Hepatocyte (in vitro differentiated cells): ENCODE results near the gene TBCD. TPM values are rescaled to one million over a fixed set of nuclear protein-coding genes. Genes with fewer than 3 reads are reported as not detected.

ENCODE experiments used
- DNase-seq: peaks from one replicate; pipeline ENCODE4 v3.0.0-alpha.2; 2016; ENCODE audit warnings: low spot score
- H2AFZ ChIP-seq: fragments of 200-600 bp; sonication (generic); 2 replicates; pipeline ENCODE4 v1.6.0; 2016; ENCODE audit warnings: antibody characterized with exemption, mild to moderate bottlenecking
- H3K27ac ChIP-seq: fragments of 200-600 bp; sonication (generic); 2 replicates; pipeline ENCODE4 v1.5.1; 2016; ENCODE audit warnings: mild to moderate bottlenecking
- H3K27me3 ChIP-seq: fragments of 200-600 bp; sonication (generic); 2 replicates; pipeline ENCODE4 v1.6.1; 2016
- H3K36me3 ChIP-seq: fragments of 200-600 bp; sonication (generic); replicated peaks from 2 replicates; pipeline ENCODE4 v1.5.1; 2016; ENCODE audit warnings: low read depth; ENCODE audit not compliant: insufficient read depth
- H3K4me1 ChIP-seq: fragments of 200-600 bp; sonication (generic); 2 replicates; pipeline ENCODE4 v1.5.1; 2016; ENCODE audit warnings: mild to moderate bottlenecking, moderate library complexity; ENCODE audit not compliant: insufficient read depth
- H3K4me2 ChIP-seq: fragments of 200-600 bp; sonication (generic); 2 replicates; pipeline ENCODE4 v1.6.0; 2016
- H3K4me3 ChIP-seq: fragments of 200-600 bp; sonication (generic); 2 replicates; pipeline ENCODE4 v1.5.1; 2016; ENCODE audit warnings: mild to moderate bottlenecking
- H3K79me2 ChIP-seq: fragments of 200-600 bp; sonication (generic); 2 replicates; pipeline ENCODE4 v1.6.0; 2017; ENCODE audit warnings: mild to moderate bottlenecking
- H3K9me2 ChIP-seq: fragments of 200-600 bp; sonication (generic); replicated peaks from 2 replicates; pipeline ENCODE4 v1.6.0; 2017; ENCODE audit warnings: mild to moderate bottlenecking; ENCODE audit not compliant: insufficient read depth
- H3K9me3 ChIP-seq: fragments of 200-600 bp; sonication (generic); 2 replicates; pipeline ENCODE4 v1.5.1; 2016; ENCODE audit warnings: low read depth, mild to moderate bottlenecking
- H4K20me1 ChIP-seq: fragments of 200-600 bp; sonication (generic); 2 replicates; pipeline ENCODE4 v1.6.0; 2016; ENCODE audit warnings: mild to moderate bottlenecking; ENCODE audit not compliant: insufficient read depth, poor library complexity, severe bottlenecking
- CTCF ChIP-seq: fragments of 200-600 bp; sonication (generic); IDR thresholded peaks from 2 replicates; pipeline ENCODE4 v1.5.1; 2016; ENCODE audit warnings: antibody characterized with exemption, mild to moderate bottlenecking; ENCODE audit not compliant: poor library complexity
- EZH2 ChIP-seq: fragments of 200-600 bp; sonication (generic); IDR thresholded peaks from 2 replicates; pipeline ENCODE4 v1.6.1; 2016; ENCODE audit warnings: antibody characterized with exemption, mild to moderate bottlenecking, borderline replicate concordance
- EZH2phosphoT487 ChIP-seq: fragments of 200-600 bp; sonication (generic); IDR thresholded peaks from one replicate; pipeline ENCODE4 v1.6.1; 2018; ENCODE audit warnings: antibody characterized with exemption, mild to moderate bottlenecking, low read depth, moderate library complexity; ENCODE audit not compliant: unreplicated experiment, severe bottlenecking
- WGBS: methylation state at CpG from one replicate; pipeline ENCODE4 v1.1.6; 2016; ENCODE audit warnings: low lambda C conversion rate; ENCODE audit errors: missing lambda C conversion rate; 5-methylcytosine and 5-hydroxymethylcytosine counted together
- polyA plus RNA-seq: library from polyadenylated mRNA; unstranded; fragments of >200 nt; fragmentation: Nextera tagmentation; extraction: Ambion mirVana; gene quantifications from 2 replicates; pipeline ENCODE4 v1.2.1, GENCODE V29; 2016
- total RNA-seq: library from RNA; depleted of rRNA; stranded (reverse); fragments of >200 nt; gene quantifications from 2 replicates; pipeline ENCODE4 v1.2.3, GENCODE V29; 2014

Gene TBCD
- total and polyA plus RNA-seq, 2 experiments from 2014 or later: 24.5 to 41.5 TPM

- H2AFZ ChIP-seq: no peak overlapping the region
- H3K27me3 ChIP-seq: no peaks in the 10 kb centered on the region
- H3K4me2 ChIP-seq: no peak overlapping the region
- H3K4me3 ChIP-seq: no peak overlapping the region
- DNase-seq: no peak
- no peaks in the 10 kb centered on the region for H3K9me3 ChIP-seq
- H3K36me3 ChIP-seq: no peaks in the 10 kb centered on the region
- WGBS: 99% methylated on average over 12 of the region's 15 CpGs
- H3K4me1 ChIP-seq: no peaks in the 10 kb centered on the region
- H4K20me1 ChIP-seq: no peaks in the 10 kb centered on the region
- no peaks in the 10 kb centered on the region for H3K9me2 ChIP-seq
- H3K79me2 ChIP-seq: no peaks in the 10 kb centered on the region
- TF ChIP-seq CTCF (no peak), EZH2 (no peak), EZH2phosphoT487 (no peak)
- no peak overlapping the region for H3K27ac ChIP-seq
Measured at GRCh38 chr17:82800885-82801284, 49.0 kb downstream of the TBCD start.

- WGBS: 93% methylated on average over 15 of the region's 63 CpGs
- Histone ChIP-seq H3K36me3 (no peaks in the 10 kb centered on the region), H2AFZ (no peak overlapping the region)
Measured at GRCh38 chr17:82801377-82801970, 49.6 kb downstream of the TBCD start.

GRCh38 chr17:82802075-82802780 is 50.4 kb downstream of the TBCD start:
- Histone ChIP-seq H3K36me3 (no peaks in the 10 kb centered on the region), H3K4me3 (no peak overlapping the region), H3K9me2 (no peaks in the 10 kb centered on the region), H3K9me3 (no peaks in the 10 kb centered on the region), H4K20me1 (no peaks in the 10 kb centered on the region), H3K4me2 (no peak overlapping the region), H2AFZ (no peak overlapping the region), H3K79me2 (no peaks in the 10 kb centered on the region), H3K27me3 (no peaks in the 10 kb centered on the region), H3K4me1 (no peaks in the 10 kb centered on the region), H3K27ac (no peak overlapping the region)
- DNase-seq: no peak
- no peak for TF ChIP-seq CTCF
- TF ChIP-seq EZH2: no peak
- no peak for TF ChIP-seq EZH2phosphoT487
- 92% methylated on average over 16 of the region's 17 CpGs for WGBS

More at GRCh38 chr17:82801377-82801970, 49.6 kb downstream of the TBCD start:
- no peaks in the 10 kb centered on the region for H4K20me1 ChIP-seq
- no peaks in the 10 kb centered on the region for H3K9me3 ChIP-seq
- no peaks in the 10 kb centered on the region for H3K79me2 ChIP-seq
- no peak overlapping the region for H3K4me3 ChIP-seq
- no peaks in the 10 kb centered on the region for H3K4me1 ChIP-seq
- no peak for DNase-seq
- H3K9me2 ChIP-seq: no peaks in the 10 kb centered on the region
- H3K4me2 ChIP-seq: no peak overlapping the region
- no peak for TF ChIP-seq EZH2
- no peak for TF ChIP-seq CTCF
- TF ChIP-seq EZH2phosphoT487: no peak
- no peaks in the 10 kb centered on the region for H3K27me3 ChIP-seq
- H3K27ac ChIP-seq: no peak overlapping the region
